ENCODE measurements around the gene PEX5. TPM values are rescaled to one million over a fixed set of nuclear protein-coding genes. Genes with fewer than 3 reads are reported as not detected.

The PEX5 gene
- 33.9 and 44.8 TPM in 2 replicates for total RNA-seq

GRCh38 chr12:7189398-7190267 is at the start of gene PEX5:
Gene PEX5 (plus strand): TSS chr12:7189686. CDS start chr12:7190378, 692 bp downstream.

Other genes with a start within 250 kb of the PEX5 start
- gene RNU7-1, start 245.9 kb upstream of the PEX5 start, total RNA-seq = not detected in 2 replicates
- 61.5 and 94.6 TPM in 2 replicates for gene C12orf57, start 245.7 kb upstream of the PEX5 start, total RNA-seq
- under 0.01 TPM in 1 of 2 replicates, not detected in the other for gene PTPN6, start 238.3 kb upstream of the PEX5 start, total RNA-seq
- gene PHB2, start 219.0 kb upstream of the PEX5 start, total RNA-seq = 176 and 184 TPM in 2 replicates
- gene EMG1, start 218.8 kb upstream of the PEX5 start, total RNA-seq = 35.2 and 55.0 TPM in 2 replicates
- 15.1 and 17.9 TPM in 2 replicates for gene LPCAT3, start 171.2 kb upstream of the PEX5 start, total RNA-seq
- gene C1S, start 129.0 kb upstream of the PEX5 start, total RNA-seq = 307 and 827 TPM in 2 replicates
- gene C1R, start 97.2 kb upstream of the PEX5 start, total RNA-seq = 159 and 432 TPM in 2 replicates
- gene C1RL, start 80.5 kb upstream of the PEX5 start, total RNA-seq = 50.2 and 82.0 TPM in 2 replicates
- 0.33 TPM in 1 of 2 replicates, not detected in the other for gene RBP5, start 60.8 kb upstream of the PEX5 start, total RNA-seq
- 19.4 and 25.9 TPM in 2 replicates for gene CLSTN3, start 59.3 kb upstream of the PEX5 start, total RNA-seq
- gene ACSM4, start 114.4 kb downstream of the PEX5 start, total RNA-seq = not detected in 2 replicates

Data from smooth muscle cell of trachea (primary cell).